HuH-7 (cell line): ENCODE measurements around the gene SLC44A5.

Experiments used
- DNase-seq: peaks from one replicate; pipeline ENCODE4 v3.0.0; 2011; ENCODE audit warnings: low spot score

SLC44A5 gene

GRCh38 chr1:75588779-75589475 is 22.0 kb downstream of the SLC44A5 start:
- DNase-seq = no peak

DNA sequence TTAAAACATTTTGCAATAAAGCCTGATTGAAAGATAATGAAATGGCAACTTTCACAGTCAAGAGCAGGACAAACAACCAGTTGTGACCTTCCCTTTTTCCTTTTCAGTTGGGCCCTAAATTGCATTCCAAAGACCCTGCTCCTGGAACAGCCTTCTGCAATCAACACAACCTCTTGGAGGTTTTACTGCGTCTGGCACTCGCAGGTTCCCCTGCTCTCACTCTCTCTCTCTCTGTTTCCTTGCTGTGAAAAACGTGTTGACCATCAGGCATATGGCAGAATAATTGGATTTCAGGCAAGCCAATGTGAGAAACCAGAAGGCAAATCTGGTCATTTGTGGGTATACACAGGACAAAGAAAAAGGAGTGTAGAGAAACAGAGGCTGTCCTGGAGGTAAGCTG is 23.2 kb downstream of the SLC44A5 start:
- no peak for DNase-seq

GRCh38 chr1:75583282-75583681 is 27.6 kb downstream of the SLC44A5 start:
- DNase-seq = no peak

DNA sequence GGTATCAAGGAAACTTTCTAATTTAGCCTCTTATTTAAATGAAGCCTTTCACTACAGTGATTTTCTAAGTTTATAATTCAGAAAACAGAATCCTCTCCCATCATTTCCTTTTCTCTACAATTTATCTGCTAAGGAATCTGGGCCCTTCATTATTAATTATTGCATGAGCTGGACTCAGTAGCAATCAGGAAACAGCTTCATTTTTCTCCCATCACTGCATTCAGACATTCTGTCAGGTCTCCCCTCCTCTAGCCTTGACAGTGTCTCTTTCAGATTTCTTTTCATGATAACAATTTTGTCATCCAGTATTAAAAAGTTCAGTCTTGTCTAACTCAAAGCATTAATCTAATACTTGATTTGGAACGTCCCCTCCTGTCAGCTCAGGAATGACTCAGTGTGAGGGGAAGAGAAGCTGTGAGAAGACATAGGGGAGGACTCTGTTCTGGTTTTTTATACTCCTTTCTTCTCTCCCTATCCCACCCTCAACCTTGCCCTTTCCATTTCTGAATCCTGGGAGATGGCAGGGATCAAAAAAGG is 28.1 kb downstream of the SLC44A5 start:
- DNase-seq = no peak

GRCh38 chr1:75579046-75579445 is 31.9 kb downstream of the SLC44A5 start:
- DNase-seq = no peak

GRCh38 chr1:75575837-75576236 is 35.1 kb downstream of the SLC44A5 start:
- DNase-seq = no peak

DNA sequence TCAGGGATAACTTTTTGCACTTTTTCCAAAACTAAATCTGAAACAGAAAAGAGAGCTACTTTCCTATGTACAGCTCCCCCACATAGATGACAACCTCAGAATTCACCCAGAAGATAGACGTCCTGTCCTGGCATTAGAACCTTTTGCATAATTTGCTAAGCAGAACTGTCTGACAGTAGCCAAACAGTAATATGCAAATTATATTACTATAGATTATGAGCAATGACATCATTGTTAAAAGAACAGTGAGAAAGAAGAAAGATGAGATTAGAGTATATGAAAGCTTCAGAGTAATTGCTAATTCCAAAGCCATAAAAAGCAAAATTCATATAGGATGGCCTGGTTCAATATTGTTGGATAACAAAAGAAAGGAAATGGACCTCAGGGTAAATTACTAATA is 43.7 kb downstream of the SLC44A5 start:
- DNase-seq = no peak

- no peak for DNase-seq
These were observed 51.1 kb downstream of the SLC44A5 start for GRCh38 chr1:75559800-75560199.

GRCh38 chr1:75559136-75559535 is 51.8 kb downstream of the SLC44A5 start:
- DNase-seq = no peak

DNA sequence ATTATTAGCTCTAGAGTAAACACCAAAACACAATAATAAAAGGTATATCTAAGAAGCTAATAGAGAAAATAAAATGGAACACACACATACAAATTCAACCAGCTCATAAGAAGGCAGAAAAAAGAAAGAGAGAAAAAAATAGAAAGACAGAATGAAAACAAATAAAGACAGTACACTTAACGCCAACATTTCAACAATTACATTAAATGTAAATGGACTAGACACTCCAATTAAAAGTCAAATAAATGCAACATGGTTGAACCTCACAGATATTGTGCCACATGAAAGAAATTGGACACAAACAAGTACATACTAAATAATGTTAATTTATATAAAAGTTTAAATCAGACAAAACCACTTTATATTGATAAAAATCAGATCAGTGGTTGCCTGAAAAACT is 56.0 kb downstream of the SLC44A5 start:
- no peak for DNase-seq

DNA sequence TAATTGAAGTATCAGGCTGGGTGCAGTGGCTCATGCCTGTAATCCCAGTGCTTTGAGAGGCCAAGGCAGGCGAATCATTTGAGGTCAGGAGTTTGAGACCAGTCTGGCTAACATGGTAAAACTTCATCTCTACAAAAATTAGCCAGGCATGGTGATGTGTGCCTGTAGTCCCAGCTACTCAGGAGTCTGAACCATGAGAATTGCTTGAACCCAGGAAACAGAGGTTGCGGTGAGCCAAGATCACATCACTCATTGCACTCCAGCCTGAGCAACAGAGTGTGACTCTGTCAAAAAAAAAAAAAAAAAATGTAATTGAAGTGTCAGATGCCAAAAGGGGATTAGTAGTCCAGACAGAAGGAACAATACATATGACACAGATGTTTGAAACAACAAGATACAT is 56.7 kb downstream of the SLC44A5 start:
- no peak for DNase-seq

DNA sequence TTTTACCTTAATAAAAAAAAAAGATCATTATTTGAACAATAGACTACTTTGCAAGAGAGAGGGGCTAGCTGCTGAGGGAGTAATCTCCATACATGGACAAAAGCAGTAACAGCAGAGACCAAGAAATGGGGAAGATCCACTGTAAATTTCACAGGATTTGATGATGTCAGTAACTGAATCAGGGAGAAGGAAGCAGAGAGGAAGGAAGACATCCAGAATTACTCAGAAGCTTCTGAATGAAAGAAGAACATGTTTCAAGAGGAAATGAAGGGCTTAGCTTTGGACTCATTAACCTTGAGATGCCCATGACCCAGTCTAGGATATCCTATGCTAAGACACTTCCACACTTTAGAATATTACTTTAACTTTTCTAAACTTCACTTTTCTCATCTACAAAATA is 60.4 kb downstream of the SLC44A5 start:
- DNase-seq = no peak

GRCh38 chr1:75548721-75549480 is 62.0 kb downstream of the SLC44A5 start:
- DNase-seq = no peak

DNA sequence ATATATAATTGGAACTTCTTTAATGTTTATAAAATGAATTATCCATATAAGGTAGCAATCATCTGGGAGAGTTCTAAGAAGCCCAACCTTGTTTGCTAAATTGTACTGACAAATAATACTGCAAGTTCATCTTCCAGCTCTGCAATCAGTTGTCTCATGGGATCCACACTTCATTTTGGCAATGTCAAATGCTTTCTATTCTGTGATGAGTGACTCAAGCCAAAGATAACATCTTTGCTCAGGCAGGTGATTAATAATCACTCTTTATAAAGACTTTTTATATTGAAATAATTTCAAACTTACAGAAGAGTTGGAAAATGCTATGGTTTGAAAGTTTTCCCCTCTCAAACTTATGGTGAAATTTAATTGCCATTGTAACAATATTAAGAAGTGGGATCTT is 67.2 kb downstream of the SLC44A5 start:
- DNase-seq = no peak

DNA sequence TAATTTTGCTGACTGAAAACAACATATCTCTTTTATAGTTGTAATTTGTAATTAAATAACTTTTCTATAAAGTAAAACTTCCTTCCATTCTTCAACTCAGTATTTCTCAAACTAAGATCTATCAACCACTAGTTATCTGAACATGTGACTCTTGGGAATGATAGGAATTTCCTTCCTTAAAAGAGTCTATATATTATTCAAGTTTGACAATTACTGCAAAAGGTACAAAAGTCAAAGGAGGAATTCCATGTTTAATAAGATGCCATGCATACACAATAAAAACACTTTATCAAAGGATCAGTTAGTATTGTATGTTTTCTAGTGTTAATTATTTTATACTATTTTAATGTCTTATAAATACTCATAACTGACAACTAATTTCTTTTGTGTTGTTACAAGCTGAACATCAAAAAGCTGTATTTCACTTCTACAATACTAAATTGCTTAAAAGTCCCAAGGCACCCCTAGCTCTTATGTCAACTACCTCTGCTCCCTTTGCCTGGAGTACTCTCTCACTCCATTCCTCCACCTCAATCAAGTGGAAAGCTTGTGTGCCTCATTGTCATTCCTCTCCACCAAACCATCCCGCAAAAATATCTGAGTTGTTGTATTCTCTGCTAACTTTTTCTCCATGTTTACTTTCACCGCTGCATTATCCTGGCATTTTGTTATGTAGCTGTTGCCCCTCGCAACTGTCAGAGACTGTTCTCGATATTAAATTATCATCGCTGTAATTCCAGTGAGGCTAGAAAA is 67.9 kb downstream of the SLC44A5 start:
- DNase-seq = no peak

- DNase-seq = no peak
These were observed 71.4 kb downstream of the SLC44A5 start for GRCh38 chr1:75539230-75540116.

GRCh38 chr1:75533085-75533484 is 77.8 kb downstream of the SLC44A5 start:
- DNase-seq = no peak

- DNase-seq = no peak
These were observed 79.3 kb downstream of the SLC44A5 start for GRCh38 chr1:75531570-75531969.

DNA sequence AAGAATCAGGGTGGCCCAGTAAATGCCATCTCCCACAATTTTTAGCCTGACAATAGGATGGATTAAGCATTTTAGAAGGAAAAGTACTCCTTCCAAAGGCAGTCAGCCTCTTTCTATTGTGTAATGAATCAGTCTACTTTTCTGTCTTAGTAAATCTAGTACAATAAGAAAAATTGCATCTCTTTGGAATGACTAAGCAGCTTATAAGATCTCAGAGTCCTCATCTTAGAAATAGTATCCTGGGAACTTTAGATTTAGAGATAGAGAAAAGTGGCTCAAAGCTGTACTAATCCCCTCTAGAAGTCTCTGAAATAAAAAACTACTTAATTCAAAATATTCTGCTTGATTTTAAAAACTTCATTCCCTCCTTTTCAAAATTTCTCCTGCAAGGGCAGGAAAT is 81.4 kb downstream of the SLC44A5 start:
- DNase-seq = no peak

GRCh38 chr1:75528001-75528400 is 82.9 kb downstream of the SLC44A5 start:
- no peak for DNase-seq

DNA sequence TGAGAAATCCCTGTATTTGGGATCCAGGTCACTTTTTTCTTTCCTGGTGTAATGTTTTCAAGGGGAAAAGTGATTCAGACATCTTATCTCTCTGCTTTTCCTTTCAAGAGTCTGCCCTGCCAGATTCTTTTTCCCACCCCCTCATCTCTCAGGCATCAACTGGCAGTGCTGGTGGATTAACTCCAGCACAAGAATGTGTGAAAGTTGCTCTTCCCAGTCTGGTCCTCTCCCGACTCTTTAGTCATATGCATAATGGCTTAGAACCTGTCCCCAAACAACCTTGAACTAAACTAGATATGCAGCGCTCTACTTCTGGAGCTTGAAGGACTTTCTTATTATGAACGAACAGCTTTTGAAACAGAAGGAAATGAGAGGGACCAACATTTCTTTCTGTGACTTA is 88.5 kb downstream of the SLC44A5 start:
- DNase-seq = no peak

GRCh38 chr1:75521658-75522057 is 89.3 kb downstream of the SLC44A5 start:
- no peak for DNase-seq
